Stimulated activated CD4-positive, alpha-beta T cell treated with anti-CD3 and anti-CD28 coated beads, Interleukin-1b, Interleukin-23, amount 100 ng/mL, for 24 hours (primary cell): ENCODE measurements around the gene ENTHD1.
A peak's percentile ranks its signal among the peaks of the same experiment; 100 is the strongest.

Experiments used
- DNase-seq, 4 experiments: peaks; one replicate each; pipeline ENCODE4 v3.0.0-alpha.2; 2020; ENCODE audit warnings: low read depth in 4 of 4, low spot score in 1 of 4

Gene ENTHD1

GRCh38 chr22:39893526-39893925 is at the start of gene ENTHD1:
Gene ENTHD1, minus strand, starts transcription at chr22:39893760. Its CDS starts 6,012 bp downstream, at chr22:39887748.
- no peak for DNase-seq

DNA sequence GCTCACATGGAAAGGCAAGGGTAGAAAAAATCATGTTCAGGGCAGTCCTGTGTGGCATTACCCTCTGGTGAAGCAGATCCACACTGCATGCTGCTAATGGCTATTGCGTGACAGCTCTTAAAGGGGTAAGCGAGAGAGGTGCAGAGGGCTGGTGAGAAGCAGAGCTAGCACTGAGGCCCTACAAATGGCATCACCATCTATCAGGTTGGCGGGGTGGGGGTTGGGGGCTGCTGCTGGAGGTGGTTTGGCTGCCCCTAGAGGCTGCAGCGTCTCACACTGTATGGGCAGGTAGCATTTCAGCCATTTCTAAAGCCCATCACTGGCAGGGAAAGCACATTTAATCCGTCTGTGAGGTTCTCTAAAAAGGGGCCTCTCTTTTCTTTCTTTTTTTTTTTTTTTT is 49.8 kb upstream of the ENTHD1 start:
- DNase-seq = no peak

GRCh38 chr22:39942439-39943230 is 49.1 kb upstream of the ENTHD1 start:
- DNase-seq = no peak

DNA sequence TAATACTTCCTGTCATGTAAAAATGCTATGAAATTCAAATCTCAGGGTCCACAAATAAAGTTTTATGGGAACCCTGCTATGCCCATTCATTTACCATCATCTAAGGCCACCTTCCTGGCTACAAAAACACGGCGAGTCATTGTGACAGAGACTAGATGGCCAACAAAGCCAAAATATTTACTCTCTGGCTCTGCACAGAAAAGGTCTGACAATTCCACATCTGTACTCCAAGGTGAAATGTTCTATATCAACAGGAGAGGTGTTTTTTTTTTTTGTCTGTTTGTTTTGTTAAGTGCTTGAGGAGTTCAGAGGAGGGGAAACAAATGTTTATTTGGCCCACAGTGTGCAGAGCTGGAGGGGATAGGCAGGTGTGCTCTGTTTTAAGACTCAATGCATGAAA is 48.0 kb upstream of the ENTHD1 start:
- no peak for DNase-seq

- DNase-seq = no peak
Observed at GRCh38 chr22:39940757-39941305, 47.3 kb upstream of the ENTHD1 start.

DNA sequence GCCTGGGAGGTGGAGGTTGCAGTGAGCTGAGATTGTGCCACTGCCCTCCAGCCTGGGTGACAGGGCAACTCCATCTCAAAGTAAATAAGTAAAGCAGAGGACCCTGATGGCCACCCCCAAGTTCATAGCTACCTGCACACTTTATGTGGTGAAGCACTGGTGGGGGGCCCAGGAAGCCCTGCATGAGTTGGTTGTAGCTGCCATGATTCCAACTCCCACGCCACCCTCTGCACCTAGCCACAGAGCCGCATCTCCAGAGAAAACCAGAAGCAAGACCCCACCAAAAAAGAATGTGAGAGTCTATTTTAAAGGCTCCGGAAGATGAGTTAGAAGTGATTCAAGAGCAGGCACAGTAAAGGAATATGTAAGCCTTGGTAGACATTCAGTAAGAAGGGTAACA is 46.3 kb upstream of the ENTHD1 start:
- DNase-seq = no peak

- DNase-seq = no peak
Observed at GRCh38 chr22:39938509-39939111, 45.0 kb upstream of the ENTHD1 start.

- no peak for DNase-seq
Observed at GRCh38 chr22:39937906-39938305, 44.3 kb upstream of the ENTHD1 start.

DNA sequence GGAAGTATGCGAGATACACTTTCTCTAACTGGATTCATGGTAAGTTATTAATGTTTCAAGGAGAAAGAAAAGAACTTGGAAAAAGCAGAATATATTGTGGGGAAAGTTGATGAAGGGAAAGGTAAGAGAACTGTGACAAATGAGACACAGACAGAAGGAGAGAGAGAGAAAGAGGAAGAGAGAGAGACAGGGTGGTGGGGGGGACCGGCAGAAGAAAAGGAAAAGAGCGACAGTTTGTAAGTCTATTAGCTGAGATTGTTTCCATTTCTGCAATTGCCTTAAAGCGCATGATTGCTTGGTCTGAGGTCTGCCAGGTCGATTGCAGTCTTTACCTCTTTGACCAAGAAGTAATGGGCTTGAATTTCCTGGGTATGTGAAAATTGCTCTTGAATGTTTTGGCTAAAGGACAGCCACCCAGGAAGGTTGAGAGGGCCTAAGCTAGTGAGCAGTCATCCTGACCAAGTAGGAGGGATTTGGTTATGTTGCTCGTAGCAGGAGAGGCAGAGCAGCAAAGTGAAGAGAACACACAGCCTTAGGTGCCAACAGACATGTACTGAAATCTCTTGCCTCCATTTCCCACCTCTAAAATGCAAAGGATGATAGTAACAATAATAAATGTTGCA is 43.1 kb upstream of the ENTHD1 start:
- no peak for DNase-seq

DNA sequence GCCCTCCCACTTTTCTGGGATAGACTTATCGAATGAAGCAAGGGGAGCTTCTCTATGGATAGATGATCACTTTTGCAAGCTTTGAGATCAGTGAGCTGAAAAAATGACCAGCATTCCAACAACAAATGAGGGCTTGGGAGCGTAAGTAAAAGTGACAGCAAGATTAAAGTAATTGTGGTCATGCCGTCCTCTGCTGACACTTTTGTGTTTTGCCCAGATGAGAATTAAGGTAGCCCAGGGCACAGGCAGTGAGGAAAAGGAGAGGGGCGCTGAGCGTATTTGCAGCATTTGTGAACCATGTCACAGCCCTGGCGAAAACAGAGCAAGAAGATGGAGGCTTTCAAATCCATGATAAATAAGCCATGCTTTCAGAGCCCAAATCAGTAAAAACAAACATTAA is 42.1 kb upstream of the ENTHD1 start:
- no peak for DNase-seq

DNA sequence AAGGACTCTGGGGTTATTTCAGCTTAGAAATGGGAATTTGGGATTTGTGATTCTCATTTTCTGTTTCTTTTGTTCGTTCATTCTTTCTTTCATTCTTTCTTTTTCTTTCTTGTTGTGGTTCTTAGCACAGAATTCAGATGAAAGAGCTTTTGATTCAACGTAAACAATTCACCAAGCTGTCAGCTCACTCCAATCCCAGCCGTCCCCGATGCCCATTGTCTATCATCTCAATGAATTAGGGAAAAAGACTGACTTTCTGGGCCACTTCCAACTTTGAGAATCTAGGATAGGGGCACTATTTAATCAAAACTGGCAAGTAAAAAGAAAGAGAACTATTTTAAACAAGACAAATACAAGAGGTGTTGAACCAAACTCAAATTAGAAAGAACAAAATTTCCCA is 41.6 kb upstream of the ENTHD1 start:
- DNase-seq = no peak

GRCh38 chr22:39933741-39934140 is 40.2 kb upstream of the ENTHD1 start:
- no peak for DNase-seq

DNA sequence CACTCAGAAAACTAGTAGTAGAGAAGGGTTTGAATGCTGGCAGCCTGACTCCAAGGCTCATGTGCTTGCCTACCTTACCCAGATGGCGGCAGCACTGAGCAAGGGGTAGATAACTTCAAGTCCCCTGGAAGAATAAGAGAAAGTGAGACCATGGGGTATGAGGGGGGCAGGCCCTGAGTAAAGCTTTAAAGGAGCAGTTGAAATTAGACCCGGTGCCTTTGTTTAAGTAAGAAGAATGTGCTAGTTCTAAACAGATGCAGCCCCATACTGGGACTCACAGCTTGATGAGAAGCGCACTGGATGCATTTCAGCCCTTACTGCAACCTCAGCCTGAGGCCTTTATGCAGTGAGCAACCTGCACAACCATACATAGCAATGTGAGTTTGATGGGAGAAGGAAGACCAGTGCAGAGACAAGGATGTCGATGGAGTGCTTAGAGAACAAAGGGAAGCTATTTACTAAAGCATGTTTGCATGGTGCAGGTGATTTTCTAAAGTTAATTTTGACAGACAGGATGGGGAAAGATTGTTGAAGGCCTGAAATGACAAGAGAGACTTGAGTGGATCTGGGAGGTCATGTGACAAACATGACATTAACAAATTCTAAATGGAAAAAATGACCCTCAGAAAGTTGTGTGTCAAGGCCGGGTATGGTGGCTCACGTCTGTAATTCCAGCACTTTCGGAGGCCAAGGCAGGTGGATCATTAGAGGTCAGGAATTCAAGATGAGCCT is 39.5 kb upstream of the ENTHD1 start:
- DNase-seq = peak in 1 of 4 experiments; percentile 52

- DNase-seq = no peak
Observed at GRCh38 chr22:39932166-39932565, 38.6 kb upstream of the ENTHD1 start.

DNA sequence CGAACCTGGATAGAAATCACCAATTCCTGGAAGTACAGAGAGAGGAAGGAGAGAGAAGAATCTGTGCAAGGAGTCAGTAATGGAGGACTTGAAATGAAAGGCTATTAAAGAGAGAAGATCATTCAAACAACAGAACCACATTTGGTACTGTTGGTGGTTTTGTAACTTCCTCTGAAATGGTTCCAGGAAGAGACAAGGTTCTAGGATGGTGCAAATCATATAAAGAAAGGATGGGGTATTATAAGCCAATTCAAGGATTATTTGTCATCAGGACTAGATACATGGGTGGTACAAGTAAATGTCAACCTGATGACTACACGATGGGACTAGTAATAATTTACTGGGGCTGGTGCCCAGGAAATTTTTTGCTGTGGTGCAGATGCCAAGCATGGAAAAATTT is 37.7 kb upstream of the ENTHD1 start:
- DNase-seq = no peak

DNA sequence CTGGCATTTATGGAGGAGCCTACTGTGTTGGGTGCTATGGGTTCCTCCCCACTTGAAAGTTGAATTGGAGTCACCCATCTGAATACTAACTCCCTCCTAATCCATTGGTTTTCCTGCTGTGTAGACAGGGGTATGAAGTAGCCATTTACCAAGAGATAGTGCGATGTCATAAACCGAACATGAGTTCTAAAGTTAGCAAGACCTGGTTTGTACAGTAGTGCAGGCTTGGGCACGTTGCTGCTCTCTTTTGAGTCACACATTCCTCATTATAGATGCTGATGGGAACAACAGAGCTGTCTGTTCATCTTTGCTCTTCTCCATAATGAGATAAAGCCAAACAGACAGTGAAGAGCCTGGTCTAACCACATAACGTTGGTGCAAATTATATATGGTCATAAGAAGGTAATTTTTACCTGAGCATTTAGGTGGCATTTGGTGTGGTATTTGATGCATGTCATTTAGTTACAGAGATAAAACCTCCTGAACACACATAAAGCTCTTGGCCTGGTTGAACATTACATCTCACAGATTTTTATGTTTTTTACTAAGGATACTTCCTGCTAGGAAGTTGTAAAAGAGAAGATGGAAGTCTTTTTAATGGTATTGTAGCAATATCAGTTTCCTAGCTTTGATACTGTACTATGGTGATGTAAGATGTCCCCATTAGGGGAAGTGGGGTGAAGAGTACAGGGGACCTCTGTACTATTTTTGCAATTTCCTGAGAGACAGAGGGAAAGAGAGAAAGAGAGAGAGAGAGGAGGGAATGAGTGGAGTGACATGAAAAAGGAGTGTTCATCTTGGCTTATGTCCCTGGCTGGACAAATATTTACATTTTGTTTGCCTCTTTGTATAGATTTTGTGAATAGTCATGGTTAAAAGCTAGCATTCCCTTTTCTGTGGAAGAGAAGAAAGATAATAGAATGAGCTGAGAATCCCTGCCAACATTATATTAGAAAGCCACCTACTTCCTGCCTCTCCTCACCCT is 35.3 kb upstream of the ENTHD1 start:
- no peak for DNase-seq

GRCh38 chr22:39927544-39927943 is 34.0 kb upstream of the ENTHD1 start:
- no peak for DNase-seq

GRCh38 chr22:39926753-39927152 is 33.2 kb upstream of the ENTHD1 start:
- DNase-seq = no peak

- no peak for DNase-seq
Observed at GRCh38 chr22:39925909-39926679, 32.5 kb upstream of the ENTHD1 start.
